ENCODE results near the gene CAMK2A.

- TF ChIP-seq, protein P1, sequence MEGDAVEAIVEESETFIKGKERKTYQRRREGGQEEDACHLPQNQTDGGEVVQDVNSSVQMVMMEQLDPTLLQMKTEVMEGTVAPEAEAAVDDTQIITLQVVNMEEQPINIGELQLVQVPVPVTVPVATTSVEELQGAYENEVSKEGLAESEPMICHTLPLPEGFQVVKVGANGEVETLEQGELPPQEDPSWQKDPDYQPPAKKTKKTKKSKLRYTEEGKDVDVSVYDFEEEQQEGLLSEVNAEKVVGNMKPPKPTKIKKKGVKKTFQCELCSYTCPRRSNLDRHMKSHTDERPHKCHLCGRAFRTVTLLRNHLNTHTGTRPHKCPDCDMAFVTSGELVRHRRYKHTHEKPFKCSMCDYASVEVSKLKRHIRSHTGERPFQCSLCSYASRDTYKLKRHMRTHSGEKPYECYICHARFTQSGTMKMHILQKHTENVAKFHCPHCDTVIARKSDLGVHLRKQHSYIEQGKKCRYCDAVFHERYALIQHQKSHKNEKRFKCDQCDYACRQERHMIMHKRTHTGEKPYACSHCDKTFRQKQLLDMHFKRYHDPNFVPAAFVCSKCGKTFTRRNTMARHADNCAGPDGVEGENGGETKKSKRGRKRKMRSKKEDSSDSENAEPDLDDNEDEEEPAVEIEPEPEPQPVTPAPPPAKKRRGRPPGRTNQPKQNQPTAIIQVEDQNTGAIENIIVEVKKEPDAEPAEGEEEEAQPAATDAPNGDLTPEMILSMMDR (IDR thresholded peaks at IDR 0.05), result no peak
- no peak for TF ChIP-seq POLR2A (IDR thresholded peaks at IDR 0.05)
Observed at GRCh38 chr5:150235500-150235854, 54.1 kb downstream of the CAMK2A start.
